ENCODE measurements around the gene FBXL20. TPM values are rescaled to one million over a fixed set of nuclear protein-coding genes. Genes with fewer than 3 reads are reported as not detected.
"Not testable (repeated sequence)": the region's sequence is repeated elsewhere in the genome, so short reads cannot be mapped to it uniquely, and the experiment has no call there.

The FBXL20 gene
- total RNA-seq, 5 donors from 2014 or later (not counting 1 experiment from before 2014, with no cell fraction given), result 23.5 to 30.0 (median 26.2) TPM

- H3K4me3 Mint-ChIP-seq; H3K4me1 ChIP-seq (ENCODE audit: control insufficient read depth in 1 of 2, extremely low read depth in 1 of 2, insufficient read depth in 2 of 2, low read length in 2 of 2); POLR2A ChIA-PET; H3K27ac ChIP-seq (ENCODE audit: low read length); ATAC-seq (replicated peaks in 1 of 4); H3K9me3 ChIP-seq; H3K36me3 ChIP-seq (ENCODE audit: control insufficient read depth in 2 of 2, extremely low read depth in 1 of 2, insufficient read depth in 1 of 2, low read length in 1 of 2); H3K9me3 Mint-ChIP-seq; H3K27me3 ChIP-seq (replicated peaks in 1 of 2; ENCODE audit: control insufficient read depth in 2 of 2, extremely low read depth in 1 of 2, insufficient read depth in 2 of 2, low read length in 1 of 2); H3K4me3 ChIP-seq (ENCODE audit: control insufficient read depth in 1 of 2, extremely low read depth in 1 of 2, low read length in 1 of 2); H3K27me3 Mint-ChIP-seq; CTCF ChIA-PET; H3K27ac Mint-ChIP-seq; DNase-seq: not testable (repeated sequence)
- H3K36me3 Mint-ChIP-seq, result peaks cover 13% of the 10 kb centered on the region
- no CpG with 5 or more reads among the region's 5 CpGs for WGBS (ENCODE audit: insufficient coverage)
- peaks cover 7 to 14% (median 12%) of the 10 kb centered on the region in 3 donors for H3K4me1 Mint-ChIP-seq
Observed at GRCh38 chr17:39346863-39347262, 54.6 kb downstream of the FBXL20 start.

- Histone ChIP-seq H3K4me3 (ENCODE audit: control insufficient read depth in 1 of 2, extremely low read depth in 1 of 2, low read length in 1 of 2) (no peak overlapping the region), H3K27me3 (replicated peaks in 1 of 2; ENCODE audit: control insufficient read depth in 2 of 2, extremely low read depth in 1 of 2, insufficient read depth in 2 of 2, low read length in 1 of 2) (no peaks in the 10 kb centered on the region), H3K4me1 (ENCODE audit: control insufficient read depth in 1 of 2, extremely low read depth in 1 of 2, insufficient read depth in 2 of 2, low read length in 2 of 2) (no peaks in the 10 kb centered on the region), H3K27ac (ENCODE audit: low read length) (no peak overlapping the region), H3K36me3 (ENCODE audit: control insufficient read depth in 2 of 2, extremely low read depth in 1 of 2, insufficient read depth in 1 of 2, low read length in 1 of 2) (peaks cover 0 to 7% of the 10 kb centered on the region in 2 donors), H3K9me3 (no peaks in the 10 kb centered on the region)
- WGBS (ENCODE audit: insufficient coverage), result no CpG with 5 or more reads among the region's 3 CpGs
- Mint-ChIP-seq H3K9me3 (no peaks in the 10 kb centered on the region), H3K27ac (no peak overlapping the region), H3K4me3 (no peak overlapping the region), H3K4me1 (peaks cover 4 to 7% (median 5%) of the 10 kb centered on the region in 3 donors), H3K27me3 (no peaks in the 10 kb centered on the region), H3K36me3 (peaks cover 21% of the 10 kb centered on the region)
- POLR2A ChIA-PET, result no interaction called here
- no peak for DNase-seq
- CTCF ChIA-PET, result interaction anchor here in 1 of 2 donors (0.6 kb wide), 1 partner anchor 800 kb away, joined by 3 read pairs; no protein-coding TSS in a partner anchor
- no peak for ATAC-seq (replicated peaks in 1 of 4)
Observed at GRCh38 chr17:39341541-39341940, 59.9 kb downstream of the FBXL20 start.

GRCh38 chr17:39340731-39341130, 60.7 kb downstream of the FBXL20 start:
- H3K27ac Mint-ChIP-seq, result no peak overlapping the region
- no peak for ATAC-seq (replicated peaks in 1 of 4)
- Histone ChIP-seq H3K9me3 (no peaks in the 10 kb centered on the region), H3K36me3 (ENCODE audit: control insufficient read depth in 2 of 2, extremely low read depth in 1 of 2, insufficient read depth in 1 of 2, low read length in 1 of 2) (peaks cover 0 to 7% of the 10 kb centered on the region in 2 donors), H3K27me3 (replicated peaks in 1 of 2; ENCODE audit: control insufficient read depth in 2 of 2, extremely low read depth in 1 of 2, insufficient read depth in 2 of 2, low read length in 1 of 2) (no peaks in the 10 kb centered on the region), H3K4me3 (ENCODE audit: control insufficient read depth in 1 of 2, extremely low read depth in 1 of 2, low read length in 1 of 2) (no peak overlapping the region), H3K4me1 (ENCODE audit: control insufficient read depth in 1 of 2, extremely low read depth in 1 of 2, insufficient read depth in 2 of 2, low read length in 2 of 2) (no peaks in the 10 kb centered on the region), H3K27ac (ENCODE audit: low read length) (no peak overlapping the region)
- H3K4me1 Mint-ChIP-seq, result peaks cover 4 to 7% (median 7%) of the 10 kb centered on the region in 3 donors
- H3K4me3 Mint-ChIP-seq, result no peak overlapping the region
- H3K27me3 Mint-ChIP-seq, result no peaks in the 10 kb centered on the region
- no peak for DNase-seq
- peaks cover 22% of the 10 kb centered on the region for H3K36me3 Mint-ChIP-seq
- H3K9me3 Mint-ChIP-seq, result no peaks in the 10 kb centered on the region
- ChIA-PET POLR2A (no interaction called here), CTCF (no interaction called here)

GRCh38 chr17:39339272-39339671, 62.2 kb downstream of the FBXL20 start:
- Mint-ChIP-seq H3K4me1 (peaks cover 0 to 5% (median 2%) of the 10 kb centered on the region in 3 donors), H3K4me3 (no peak overlapping the region), H3K9me3 (no peaks in the 10 kb centered on the region), H3K36me3 (peaks cover 23% of the 10 kb centered on the region), H3K27ac (no peak overlapping the region), H3K27me3 (no peaks in the 10 kb centered on the region)
- no peaks in the 10 kb centered on the region for H3K27me3 ChIP-seq (replicated peaks in 1 of 2; ENCODE audit: control insufficient read depth in 2 of 2, extremely low read depth in 1 of 2, insufficient read depth in 2 of 2, low read length in 1 of 2)
- no peaks in the 10 kb centered on the region for H3K4me1 ChIP-seq (ENCODE audit: control insufficient read depth in 1 of 2, extremely low read depth in 1 of 2, insufficient read depth in 2 of 2, low read length in 2 of 2)
- no peak for ATAC-seq (replicated peaks in 1 of 4)
- H3K9me3 ChIP-seq, result no peaks in the 10 kb centered on the region
- CTCF ChIA-PET, result no interaction called here
- POLR2A ChIA-PET, result no interaction called here
- peaks cover 0 to 7% of the 10 kb centered on the region in 2 donors for H3K36me3 ChIP-seq (ENCODE audit: control insufficient read depth in 2 of 2, extremely low read depth in 1 of 2, insufficient read depth in 1 of 2, low read length in 1 of 2)
- no peak overlapping the region for H3K27ac ChIP-seq (ENCODE audit: low read length)
- 100% methylated on average over 2 of the region's 2 CpGs for WGBS (ENCODE audit: insufficient coverage)
- H3K4me3 ChIP-seq (ENCODE audit: control insufficient read depth in 1 of 2, extremely low read depth in 1 of 2, low read length in 1 of 2), result no peak overlapping the region
- no peak for DNase-seq

GRCh38 chr17:39337649-39338048, 63.8 kb downstream of the FBXL20 start:
- H3K4me3 ChIP-seq (ENCODE audit: control insufficient read depth in 1 of 2, extremely low read depth in 1 of 2, low read length in 1 of 2); H3K27me3 ChIP-seq (replicated peaks in 1 of 2; ENCODE audit: control insufficient read depth in 2 of 2, extremely low read depth in 1 of 2, insufficient read depth in 2 of 2, low read length in 1 of 2); H3K9me3 Mint-ChIP-seq; POLR2A ChIA-PET; H3K4me1 ChIP-seq (ENCODE audit: control insufficient read depth in 1 of 2, extremely low read depth in 1 of 2, insufficient read depth in 2 of 2, low read length in 2 of 2); ATAC-seq (replicated peaks in 1 of 4); DNase-seq; H3K27ac Mint-ChIP-seq; H3K4me1 Mint-ChIP-seq; CTCF ChIA-PET; H3K4me3 Mint-ChIP-seq; H3K36me3 ChIP-seq (ENCODE audit: control insufficient read depth in 2 of 2, extremely low read depth in 1 of 2, insufficient read depth in 1 of 2, low read length in 1 of 2); H3K27me3 Mint-ChIP-seq; H3K9me3 ChIP-seq; H3K27ac ChIP-seq (ENCODE audit: low read length): not testable (repeated sequence)
- peaks cover 19% of the 10 kb centered on the region for H3K36me3 Mint-ChIP-seq
- WGBS (ENCODE audit: insufficient coverage), result 100% methylated on average over 4 of the region's 26 CpGs

- Histone ChIP-seq H3K9me3 (no peaks in the 10 kb centered on the region), H3K36me3 (ENCODE audit: control insufficient read depth in 2 of 2, extremely low read depth in 1 of 2, insufficient read depth in 1 of 2, low read length in 1 of 2) (no peaks in the 10 kb centered on the region), H3K27me3 (replicated peaks in 1 of 2; ENCODE audit: control insufficient read depth in 2 of 2, extremely low read depth in 1 of 2, insufficient read depth in 2 of 2, low read length in 1 of 2) (no peaks in the 10 kb centered on the region), H3K4me3 (ENCODE audit: control insufficient read depth in 1 of 2, extremely low read depth in 1 of 2, low read length in 1 of 2) (no peak overlapping the region), H3K27ac (ENCODE audit: low read length) (no peak overlapping the region), H3K4me1 (ENCODE audit: control insufficient read depth in 1 of 2, extremely low read depth in 1 of 2, insufficient read depth in 2 of 2, low read length in 2 of 2) (no peaks in the 10 kb centered on the region)
- ATAC-seq (replicated peaks in 1 of 4), result no peak
- peaks cover 0 to 5% (median 2%) of the 10 kb centered on the region in 3 donors for H3K4me1 Mint-ChIP-seq
- ChIA-PET POLR2A (no interaction called here), CTCF (interaction anchor here in 1 of 2 donors (0.9 kb wide), 1 partner anchor 59 kb away, joined by 3 read pairs; no protein-coding TSS in a partner anchor)
- no peaks in the 10 kb centered on the region for H3K9me3 Mint-ChIP-seq
- peaks cover 14% of the 10 kb centered on the region for H3K36me3 Mint-ChIP-seq
- no peak overlapping the region for H3K4me3 Mint-ChIP-seq
- DNase-seq, result no peak
- WGBS (ENCODE audit: insufficient coverage), result 20% methylated on average over 1 of the region's 4 CpGs
- H3K27ac Mint-ChIP-seq, result no peak overlapping the region
- no peaks in the 10 kb centered on the region for H3K27me3 Mint-ChIP-seq
Observed at GRCh38 chr17:39335704-39336223, 65.7 kb downstream of the FBXL20 start.

Measured in T-cell (primary cell).